Parathyroid adenoma (tissue), 2 donors: ENCODE results near the gene SOCS7.

ENCODE experiments used
- H2AFZ ChIP-seq: fragments of 300-600 bp; sonication (generic); one replicate; pipeline ENCODE4 v1.7.0; 2017; ENCODE audit warnings: antibody characterized with exemption, mild to moderate bottlenecking
- H3K27ac ChIP-seq: fragments of 300-600 bp; sonication (generic); one replicate; pipeline ENCODE4 v1.7.0; 2017
- H3K27me3 ChIP-seq: fragments of 300-600 bp; sonication (generic); one replicate; pipeline ENCODE4 v1.7.0; 2017; ENCODE audit warnings: low read length; ENCODE audit not compliant: control insufficient read depth, insufficient read depth
- H3K36me3 ChIP-seq: fragments of 300-600 bp; sonication (generic); one replicate; pipeline ENCODE4 v1.7.0; 2017; ENCODE audit warnings: low read length; ENCODE audit not compliant: control insufficient read depth, insufficient read depth
- H3K4me1 ChIP-seq: fragments of 300-600 bp; sonication (generic); one replicate; pipeline ENCODE4 v1.7.0; 2017; ENCODE audit warnings: control low read depth
- H3K4me2 ChIP-seq: fragments of 300-600 bp; sonication (generic); one replicate; pipeline ENCODE4 v1.7.0; 2017; ENCODE audit warnings: low read length
- H3K4me3 ChIP-seq: fragments of 300-600 bp; sonication (generic); one replicate; pipeline ENCODE4 v1.7.0; 2017; ENCODE audit warnings: low read depth, low read length
- H3K79me2 ChIP-seq: fragments of 300-600 bp; sonication (generic); one replicate; pipeline ENCODE4 v1.7.0; 2017; ENCODE audit warnings: control low read depth
- H3K9ac ChIP-seq: fragments of 300-600 bp; sonication (generic); one replicate; pipeline ENCODE4 v1.7.0; 2017; ENCODE audit warnings: mild to moderate bottlenecking
- H3K9me3 ChIP-seq: fragments of 300-600 bp; sonication (generic); one replicate; pipeline ENCODE4 v1.7.0; 2017; ENCODE audit warnings: low read length; ENCODE audit not compliant: control insufficient read depth
- TF ChIP-seq, protein P1 (sequence below): fragments of 300-600 bp; sonication (generic); IDR thresholded peaks from one replicate; pipeline ENCODE4 v1.7.0; 2017; ENCODE audit warnings: antibody characterized with exemption, mild to moderate bottlenecking
- donor health status: primary hyperparathyroidism.

The SOCS7 gene

DNA sequence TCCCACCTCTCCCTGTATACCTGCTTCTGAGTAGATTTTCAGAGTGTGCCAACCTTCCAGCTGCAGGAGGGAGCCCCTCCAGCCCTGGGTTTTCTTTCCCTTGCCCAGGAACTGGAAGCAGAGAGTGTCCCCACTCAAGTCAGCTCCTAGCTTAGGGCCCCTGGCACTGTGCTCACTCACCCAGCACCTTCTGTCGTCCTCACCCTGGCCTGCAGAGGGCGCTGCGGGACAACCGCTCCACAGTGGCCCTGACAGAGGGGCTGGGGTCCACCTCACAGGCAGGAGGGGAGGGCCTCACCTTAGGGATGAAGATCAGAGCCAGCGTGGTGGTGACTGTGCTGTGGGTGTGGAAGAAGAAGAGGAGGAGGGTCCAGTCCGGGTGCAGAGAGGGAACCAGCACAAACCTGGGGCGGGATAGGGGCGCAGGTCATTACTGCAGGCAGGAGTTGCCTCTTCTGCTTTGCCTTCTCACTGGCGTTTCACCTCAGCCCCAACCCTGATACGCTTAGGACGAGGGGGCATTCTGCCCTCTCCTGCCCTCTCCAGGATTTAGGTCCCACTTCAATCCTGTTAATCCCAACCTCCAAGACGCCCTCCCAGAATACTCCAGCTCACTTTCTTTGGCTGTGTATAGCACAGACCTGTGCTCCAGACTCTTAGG, 17.9 kb upstream of the SOCS7 start:
- Histone ChIP-seq H3K4me2 (no peak overlapping the region), H3K36me3 (no peaks in the 10 kb centered on the region), H3K27me3 (no peaks in the 10 kb centered on the region), H3K79me2 (no peaks in the 10 kb centered on the region), H3K9ac (no peak overlapping the region), H3K4me3 (no peak overlapping the region), H2AFZ (no peak overlapping the region), H3K4me1 (peaks cover 4% of the 10 kb centered on the region), H3K27ac (no peak overlapping the region), H3K9me3 (no peaks in the 10 kb centered on the region)
- TF ChIP-seq, protein P1, sequence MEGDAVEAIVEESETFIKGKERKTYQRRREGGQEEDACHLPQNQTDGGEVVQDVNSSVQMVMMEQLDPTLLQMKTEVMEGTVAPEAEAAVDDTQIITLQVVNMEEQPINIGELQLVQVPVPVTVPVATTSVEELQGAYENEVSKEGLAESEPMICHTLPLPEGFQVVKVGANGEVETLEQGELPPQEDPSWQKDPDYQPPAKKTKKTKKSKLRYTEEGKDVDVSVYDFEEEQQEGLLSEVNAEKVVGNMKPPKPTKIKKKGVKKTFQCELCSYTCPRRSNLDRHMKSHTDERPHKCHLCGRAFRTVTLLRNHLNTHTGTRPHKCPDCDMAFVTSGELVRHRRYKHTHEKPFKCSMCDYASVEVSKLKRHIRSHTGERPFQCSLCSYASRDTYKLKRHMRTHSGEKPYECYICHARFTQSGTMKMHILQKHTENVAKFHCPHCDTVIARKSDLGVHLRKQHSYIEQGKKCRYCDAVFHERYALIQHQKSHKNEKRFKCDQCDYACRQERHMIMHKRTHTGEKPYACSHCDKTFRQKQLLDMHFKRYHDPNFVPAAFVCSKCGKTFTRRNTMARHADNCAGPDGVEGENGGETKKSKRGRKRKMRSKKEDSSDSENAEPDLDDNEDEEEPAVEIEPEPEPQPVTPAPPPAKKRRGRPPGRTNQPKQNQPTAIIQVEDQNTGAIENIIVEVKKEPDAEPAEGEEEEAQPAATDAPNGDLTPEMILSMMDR: peak; percentile 49

DNA sequence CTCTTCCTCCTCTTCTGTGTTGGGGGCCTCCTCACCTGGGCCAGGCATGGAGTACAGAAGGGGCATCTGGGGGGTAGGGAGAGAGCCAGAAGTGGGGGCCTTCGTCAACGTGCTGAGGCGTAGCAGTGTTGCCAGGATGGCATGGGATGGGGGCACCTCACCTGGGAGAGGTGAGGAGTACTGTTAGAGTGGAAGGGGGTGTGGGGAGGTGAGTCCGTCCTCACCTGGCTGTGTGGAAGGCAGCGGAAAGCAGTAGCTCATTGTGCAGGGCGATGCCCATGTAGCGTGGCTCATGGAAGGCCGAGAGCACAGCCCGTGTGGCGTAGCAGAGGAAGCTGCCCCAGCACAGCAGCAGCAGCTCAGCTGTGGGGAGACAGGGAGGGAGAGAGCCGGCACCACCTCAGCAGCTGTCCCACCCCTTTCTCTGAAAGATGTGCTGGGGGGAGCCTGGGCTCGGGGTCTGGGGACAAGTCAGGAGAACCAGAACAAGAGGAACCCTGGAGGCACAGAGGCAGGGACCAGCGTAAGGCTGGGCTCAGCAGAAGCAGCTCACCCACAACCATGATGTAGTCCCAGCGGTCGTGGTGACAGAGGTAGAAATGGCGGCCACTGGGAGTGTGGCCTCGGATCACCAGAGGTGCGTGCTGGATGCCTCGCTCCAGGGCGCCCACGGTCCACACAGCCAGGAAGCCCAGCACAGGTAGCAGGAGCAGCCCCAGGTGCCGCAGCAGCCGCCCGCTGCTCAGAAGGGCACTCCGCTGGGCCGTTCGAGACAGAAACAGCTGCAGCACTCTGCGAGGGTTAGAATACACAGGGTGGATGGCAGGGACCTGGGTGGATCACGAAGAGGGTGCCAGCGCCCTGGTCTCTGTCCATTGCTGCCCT, 16.9 kb upstream of the SOCS7 start:
- TF ChIP-seq, protein P1: no peak
- H3K79me2 ChIP-seq: no peaks in the 10 kb centered on the region

DNA sequence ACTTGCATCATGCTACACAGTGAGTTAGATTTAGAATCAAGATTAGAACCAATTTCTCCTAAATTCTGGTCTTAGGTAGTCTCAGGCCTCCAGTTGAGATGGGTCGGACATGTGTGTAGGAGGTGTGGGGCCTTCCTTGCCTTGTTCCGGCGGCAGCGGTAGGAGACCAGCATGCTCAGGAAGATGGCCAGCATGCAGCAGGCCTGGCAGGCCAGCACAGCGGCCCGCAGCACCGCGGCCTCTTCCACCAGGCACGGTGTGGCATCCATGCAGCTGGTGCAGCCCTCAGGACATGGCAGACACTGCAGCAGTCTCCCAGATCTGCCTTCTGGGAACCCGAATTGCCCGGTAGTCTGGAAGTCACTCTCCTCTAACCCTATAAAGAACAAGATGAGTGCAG, 14.8 kb upstream of the SOCS7 start:
- Histone ChIP-seq H3K9ac (no peak overlapping the region), H3K27me3 (no peaks in the 10 kb centered on the region), H2AFZ (no peak overlapping the region), H3K4me1 (peaks cover 8% of the 10 kb centered on the region), H3K79me2 (no peaks in the 10 kb centered on the region), H3K27ac (no peak overlapping the region), H3K9me3 (no peaks in the 10 kb centered on the region), H3K4me2 (no peak overlapping the region), H3K36me3 (no peaks in the 10 kb centered on the region), H3K4me3 (no peak overlapping the region)
- TF ChIP-seq, protein P1: no peak

More for the DNA sequence above, 16.9 kb upstream of the SOCS7 start:
- Histone ChIP-seq H3K27ac (no peak overlapping the region), H3K4me3 (no peak overlapping the region), H3K4me2 (no peak overlapping the region), H3K9me3 (no peaks in the 10 kb centered on the region), H3K9ac (no peak overlapping the region), H3K4me1 (no peaks in the 10 kb centered on the region), H3K36me3 (no peaks in the 10 kb centered on the region), H3K27me3 (no peaks in the 10 kb centered on the region), H2AFZ (no peak overlapping the region)

DNA sequence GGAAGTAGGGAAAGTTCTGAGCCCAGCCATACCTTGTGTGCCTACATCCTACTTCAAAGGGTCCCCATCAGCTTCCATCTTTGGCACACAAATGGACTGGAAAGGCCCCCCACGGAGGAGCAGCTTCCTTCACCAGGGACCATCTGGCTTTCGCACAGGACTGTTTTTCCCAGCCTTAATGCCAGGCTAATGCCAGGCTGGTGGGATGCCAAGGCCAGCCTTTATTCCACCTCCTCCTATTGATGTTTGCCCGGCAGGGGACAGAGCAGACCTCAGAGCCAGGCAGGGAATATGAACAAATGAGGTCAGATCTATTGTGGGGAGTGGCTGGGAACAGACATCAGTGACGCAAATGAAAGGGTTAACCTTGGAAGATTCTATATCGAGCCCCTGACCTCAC, 13.6 kb upstream of the SOCS7 start:
- Histone ChIP-seq H3K79me2 (no peaks in the 10 kb centered on the region), H3K4me3 (no peak overlapping the region), H3K9me3 (no peaks in the 10 kb centered on the region), H3K4me2 (no peak overlapping the region), H3K27me3 (no peaks in the 10 kb centered on the region), H3K27ac (no peak overlapping the region), H3K9ac (no peak overlapping the region), H2AFZ (no peak overlapping the region), H3K4me1 (peaks cover 8% of the 10 kb centered on the region), H3K36me3 (no peaks in the 10 kb centered on the region)
- TF ChIP-seq, protein P1: no peak
